UCSD-AML1 (cell line): ENCODE data around the gene STK17A.

Experiments used
- DNase-seq: peaks from one replicate; lab custom pipeline; 2025; ENCODE audit not compliant: unreplicated experiment; lab: John Stamatoyannopoulos, UW

The STK17A gene

GRCh38 chr7:43630482-43630881 lies 47.6 kb downstream of the STK17A start:
- DNase-seq: no peak

- no peak for DNase-seq
Observed at GRCh38 chr7:43631559-43631958, 48.7 kb downstream of the STK17A start.

GRCh38 chr7:43632746-43633145 lies 49.8 kb downstream of the STK17A start:
- DNase-seq: no peak

- no peak for DNase-seq
Observed at GRCh38 chr7:43634384-43634783, 51.5 kb downstream of the STK17A start.

GRCh38 chr7:43636093-43636492 lies 53.2 kb downstream of the STK17A start:
- no peak for DNase-seq

- DNase-seq: no peak
Observed at GRCh38 chr7:43637114-43637806, 54.4 kb downstream of the STK17A start.

- no peak for DNase-seq
Observed at GRCh38 chr7:43639858-43640491, 57.1 kb downstream of the STK17A start.

GRCh38 chr7:43640679-43641078 lies 57.8 kb downstream of the STK17A start:
- DNase-seq: no peak

- no peak for DNase-seq
Observed at GRCh38 chr7:43642897-43643630, 60.2 kb downstream of the STK17A start.

GRCh38 chr7:43643846-43644245 lies 60.9 kb downstream of the STK17A start:
- no peak for DNase-seq

GRCh38 chr7:43645699-43646226 lies 62.9 kb downstream of the STK17A start:
- no peak for DNase-seq

- DNase-seq: no peak
Observed at GRCh38 chr7:43646603-43647338, 63.9 kb downstream of the STK17A start.

- DNase-seq: no peak
Observed at GRCh38 chr7:43647339-43647672, 64.4 kb downstream of the STK17A start.

- peak; percentile 27 for DNase-seq
Observed at GRCh38 chr7:43647673-43648472, 65.0 kb downstream of the STK17A start.

- DNase-seq: peak; percentile 37
Observed at GRCh38 chr7:43648473-43649406, 65.8 kb downstream of the STK17A start.

- peak; percentile 25 for DNase-seq
Observed at GRCh38 chr7:43649755-43650274, 66.9 kb downstream of the STK17A start.

GRCh38 chr7:43650457-43651052 lies 67.6 kb downstream of the STK17A start:
- DNase-seq: no peak

- DNase-seq: no peak
Observed at GRCh38 chr7:43652364-43652763, 69.5 kb downstream of the STK17A start.

GRCh38 chr7:43653466-43653865 lies 70.6 kb downstream of the STK17A start:
- no peak for DNase-seq
